ENCODE data around the gene ILK. TPM values are rescaled to one million over a fixed set of nuclear protein-coding genes. Genes with fewer than 3 reads are reported as not detected.
A peak's percentile ranks its signal among the peaks of the same experiment; 100 is the strongest.

The ILK gene
- total and polyA plus RNA-seq, 2 of the 13 experiments (the other 11 are each of a cell fraction or from before 2014, with no cell fraction given) = 70.3 to 108 TPM

GRCh38 chr11:6584528-6584927 is 19.0 kb upstream of the ILK start:
- ChIA-PET CTCF (ENCODE audit: low intra/inter-chr PET ratio, low total read pairs) (no interaction called here), POLR2A (no interaction called here)
- H3K27ac ChIP-seq (ENCODE audit: extremely low read length, insufficient read depth, low read length) = no peak overlapping the region
- in situ Hi-C loops (cut with HindIII; ENCODE audit: extremely low pct_ligation_motif_present, low pct_unique_long_range_greater_than_20kb) (no loop called here), intact Hi-C loops (cut with micrococcal nuclease; ENCODE audit: unreplicated experiment) (no loop called here)
- TF ChIP-seq RBFOX2 (IDR thresholded peaks at IDR 0.05; ENCODE audit: low read depth, low read length) = no peak
- no peak for TF ChIP-seq ATF6 (CRISPR knock-in tag; conservative IDR thresholded peaks at IDR 0.05)
- no peak for TF ChIP-seq ZSCAN31 (CRISPR knock-in tag; IDR thresholded peaks at IDR 0.05; ENCODE audit: low read depth)
- no peaks in the 10 kb centered on the region for H3K36me3 ChIP-seq (replicated peaks in 1 of 2; ENCODE audit: control insufficient read depth in 1 of 2, insufficient read depth in 2 of 2, low read length in 2 of 2)
- no peak overlapping the region for H3K9ac ChIP-seq (ENCODE audit: insufficient read depth, low read depth, low read length)
- no TSS peak for BruUV-seq (replicated peaks)
- H3K27me3 ChIP-seq (ENCODE audit: control insufficient read depth in 1 of 2, insufficient read depth in 2 of 2, low read length in 2 of 2) = no peaks in the 10 kb centered on the region
- no peaks in the 10 kb centered on the region for H4K20me1 ChIP-seq (ENCODE audit: insufficient read depth, low read length)
- 77% methylated on average over 4 of the region's 4 CpGs for WGBS (ENCODE audit: low lambda C conversion rate)
- peaks cover 17% of the 10 kb centered on the region for H3K9me3 ChIP-seq (ENCODE audit: low read length)
- H3K4me1 ChIP-seq (ENCODE audit: insufficient read depth, low read length) = no peaks in the 10 kb centered on the region
- no peak overlapping the region for H2AFZ ChIP-seq (ENCODE audit: low read length)
- DNase-seq (ENCODE audit: low spot score) (no peak), FAIRE-seq (no peak), ATAC-seq (no peak)
- no peak overlapping the region for H3K4me2 ChIP-seq (ENCODE audit: low read depth, low read length)
- H3K79me2 ChIP-seq (ENCODE audit: insufficient read depth, low read length) = no peaks in the 10 kb centered on the region
- no peak overlapping the region for H3K4me3 ChIP-seq (replicated peaks in 1 of 3; ENCODE audit: insufficient read depth in 1 of 3, low read depth in 2 of 3, low read length in 3 of 3)

- in situ Hi-C loops (cut with HindIII; ENCODE audit: extremely low pct_ligation_motif_present, low pct_unique_long_range_greater_than_20kb) = no loop called here
- DNase-seq (ENCODE audit: low spot score) (no peak), FAIRE-seq (no peak), ATAC-seq (no peak; the same call in 1 of the 3 replicates)
- BruUV-seq (replicated peaks) = no TSS peak
- ChIA-PET CTCF (ENCODE audit: low intra/inter-chr PET ratio, low total read pairs) (no interaction called here), POLR2A (no interaction called here)
- intact Hi-C loops (cut with micrococcal nuclease; ENCODE audit: unreplicated experiment) = no loop called here
- no peaks in the 10 kb centered on the region for H3K27me3 ChIP-seq (ENCODE audit: control insufficient read depth in 1 of 2, insufficient read depth in 2 of 2, low read length in 2 of 2)
- H4K20me1 ChIP-seq (ENCODE audit: insufficient read depth, low read length) = no peaks in the 10 kb centered on the region
- TF ChIP-seq AGO2 (optimal IDR thresholded peaks at IDR 0.05; ENCODE audit: low read depth, low read length) (peak; percentile 44), YY1 (IDR thresholded peaks at IDR 0.05; ENCODE audit: insufficient read depth, insufficient replicate concordance, low read depth, low read length) (no peak)
- H3K4me3 ChIP-seq (replicated peaks in 1 of 3; ENCODE audit: insufficient read depth in 1 of 3, low read depth in 2 of 3, low read length in 3 of 3) = no peak overlapping the region
- peaks cover 17% of the 10 kb centered on the region for H3K9me3 ChIP-seq (ENCODE audit: low read length)
- no peak overlapping the region for H3K27ac ChIP-seq (ENCODE audit: extremely low read length, insufficient read depth, low read length)
- no peak overlapping the region for H3K4me2 ChIP-seq (ENCODE audit: low read depth, low read length)
- H3K36me3 ChIP-seq (replicated peaks in 1 of 2; ENCODE audit: control insufficient read depth in 1 of 2, insufficient read depth in 2 of 2, low read length in 2 of 2) = peaks cover 0 to under 1% of the 10 kb centered on the region in 2 experiments; a peak in 1 of 5 replicates
- 95% methylated on average over 12 of the region's 25 CpGs for WGBS (ENCODE audit: low lambda C conversion rate)
- no peak overlapping the region for H3K9ac ChIP-seq (ENCODE audit: insufficient read depth, low read depth, low read length)
- H3K79me2 ChIP-seq (ENCODE audit: insufficient read depth, low read length) = no peaks in the 10 kb centered on the region
- no peaks in the 10 kb centered on the region for H3K4me1 ChIP-seq (ENCODE audit: insufficient read depth, low read length)
- no peak overlapping the region for H2AFZ ChIP-seq (ENCODE audit: low read length)
These were observed 16.9 kb upstream of the ILK start for GRCh38 chr11:6586434-6587359.
